Fibroblast of pulmonary artery (primary cell): ENCODE measurements around the gene COQ9.

Experiments
- DNase-seq: peaks from one replicate; pipeline ENCODE4 v3.0.0-alpha.2; 2010; ENCODE audit warnings: low read depth
- H3K4me3 ChIP-seq: replicated peaks from 2 replicates; pipeline ENCODE4 v1.5.1; 2011; ENCODE audit warnings: low read depth, mild to moderate bottlenecking, control low read depth, low read length, moderate library complexity
- TF ChIP-seq, protein P1 (sequence below): IDR thresholded peaks from 2 replicates; pipeline ENCODE4 v1.5.1; 2011; ENCODE audit warnings: mild to moderate bottlenecking, control low read depth, low read length, inconsistent platforms; ENCODE audit errors: missing control alignments

Gene COQ9

DNA sequence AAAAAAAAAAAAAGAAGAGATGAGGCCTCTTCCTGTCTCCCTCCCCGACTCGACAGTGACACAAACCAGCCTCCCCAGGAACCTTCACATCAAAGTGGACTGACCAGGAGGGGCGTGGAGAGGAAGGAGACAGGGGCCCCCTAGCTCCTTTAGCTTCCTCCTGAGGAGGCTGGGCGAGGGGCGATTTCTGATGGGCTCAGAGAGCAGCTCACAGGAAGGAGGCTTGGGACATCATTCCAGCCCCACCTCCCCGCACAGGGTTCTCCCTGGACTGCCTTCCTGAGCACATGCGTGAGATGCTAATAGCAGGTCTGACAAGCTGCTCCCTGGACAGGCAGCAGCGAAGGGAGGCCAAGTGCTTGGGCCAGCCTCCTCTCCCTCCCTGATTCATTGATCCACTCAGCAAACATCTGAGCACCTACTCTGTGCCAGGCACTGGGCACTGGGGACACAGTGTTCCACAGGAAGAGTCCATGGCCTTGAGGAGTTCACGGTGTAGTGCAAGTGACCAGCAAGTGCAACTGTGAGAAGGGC lies 53.4 kb downstream of the COQ9 start:
- TF ChIP-seq, protein P1, sequence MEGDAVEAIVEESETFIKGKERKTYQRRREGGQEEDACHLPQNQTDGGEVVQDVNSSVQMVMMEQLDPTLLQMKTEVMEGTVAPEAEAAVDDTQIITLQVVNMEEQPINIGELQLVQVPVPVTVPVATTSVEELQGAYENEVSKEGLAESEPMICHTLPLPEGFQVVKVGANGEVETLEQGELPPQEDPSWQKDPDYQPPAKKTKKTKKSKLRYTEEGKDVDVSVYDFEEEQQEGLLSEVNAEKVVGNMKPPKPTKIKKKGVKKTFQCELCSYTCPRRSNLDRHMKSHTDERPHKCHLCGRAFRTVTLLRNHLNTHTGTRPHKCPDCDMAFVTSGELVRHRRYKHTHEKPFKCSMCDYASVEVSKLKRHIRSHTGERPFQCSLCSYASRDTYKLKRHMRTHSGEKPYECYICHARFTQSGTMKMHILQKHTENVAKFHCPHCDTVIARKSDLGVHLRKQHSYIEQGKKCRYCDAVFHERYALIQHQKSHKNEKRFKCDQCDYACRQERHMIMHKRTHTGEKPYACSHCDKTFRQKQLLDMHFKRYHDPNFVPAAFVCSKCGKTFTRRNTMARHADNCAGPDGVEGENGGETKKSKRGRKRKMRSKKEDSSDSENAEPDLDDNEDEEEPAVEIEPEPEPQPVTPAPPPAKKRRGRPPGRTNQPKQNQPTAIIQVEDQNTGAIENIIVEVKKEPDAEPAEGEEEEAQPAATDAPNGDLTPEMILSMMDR, result no peak
- H3K4me3 ChIP-seq, result no peak overlapping the region
- DNase-seq, result peak; percentile 21

DNA sequence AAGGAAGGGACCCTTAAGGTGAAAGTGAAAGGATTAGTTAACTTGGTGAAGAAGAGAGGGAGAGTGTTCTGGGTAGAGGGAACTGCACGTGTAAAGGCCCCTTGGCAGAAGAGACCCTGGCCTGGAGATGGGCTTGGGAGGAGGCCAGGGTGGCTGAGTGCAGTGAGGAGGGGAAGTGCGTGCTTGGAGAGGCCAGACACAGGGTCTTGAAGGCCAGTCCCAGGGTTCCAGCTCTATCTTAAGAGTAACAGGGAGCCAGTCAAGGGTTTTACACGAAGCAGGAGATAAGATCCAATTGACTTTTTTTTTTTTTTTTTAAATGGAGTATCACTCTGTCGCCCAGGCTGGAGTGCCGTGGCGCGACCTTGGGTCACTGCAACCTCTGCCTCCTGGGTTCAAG lies 54.2 kb downstream of the COQ9 start:
- DNase-seq, result no peak
- TF ChIP-seq, protein P1, result no peak
- H3K4me3 ChIP-seq, result no peak overlapping the region

DNA sequence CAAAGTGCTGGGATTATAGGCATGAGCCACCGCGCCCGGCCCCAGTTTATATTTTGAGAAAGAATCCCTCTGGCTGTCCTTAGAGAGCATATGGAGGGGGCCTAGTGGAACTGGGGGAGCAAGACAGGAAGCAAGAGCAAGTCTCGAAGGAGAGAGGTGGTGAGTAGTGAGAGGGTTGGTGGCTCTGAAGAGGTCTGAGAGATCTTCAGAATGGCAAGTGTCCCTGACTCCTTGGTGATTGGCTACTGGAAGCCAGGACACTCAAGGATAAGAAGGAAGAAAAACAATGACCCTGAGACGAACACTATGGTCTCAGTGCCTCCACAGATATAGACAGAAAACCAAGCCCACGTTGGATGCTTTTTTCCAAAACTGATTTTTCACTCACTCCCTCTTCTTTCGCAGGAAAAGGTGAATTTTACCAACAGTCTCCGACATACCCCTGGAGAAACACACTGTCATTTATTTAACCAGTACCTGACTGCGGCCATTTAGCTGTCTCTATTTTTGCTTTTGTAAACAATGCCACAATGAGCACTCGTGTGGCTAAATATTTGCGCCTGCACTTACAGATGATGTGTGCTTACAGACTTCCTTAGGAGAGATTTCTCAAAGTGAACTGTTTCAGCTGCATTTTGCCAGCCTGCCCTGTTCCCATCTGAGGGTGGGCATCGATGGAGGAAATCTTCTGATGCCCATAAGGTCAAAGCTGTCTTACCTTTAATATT lies 54.9 kb downstream of the COQ9 start:
- TF ChIP-seq, protein P1, result no peak
- no peak overlapping the region for H3K4me3 ChIP-seq
- DNase-seq, result no peak

DNA sequence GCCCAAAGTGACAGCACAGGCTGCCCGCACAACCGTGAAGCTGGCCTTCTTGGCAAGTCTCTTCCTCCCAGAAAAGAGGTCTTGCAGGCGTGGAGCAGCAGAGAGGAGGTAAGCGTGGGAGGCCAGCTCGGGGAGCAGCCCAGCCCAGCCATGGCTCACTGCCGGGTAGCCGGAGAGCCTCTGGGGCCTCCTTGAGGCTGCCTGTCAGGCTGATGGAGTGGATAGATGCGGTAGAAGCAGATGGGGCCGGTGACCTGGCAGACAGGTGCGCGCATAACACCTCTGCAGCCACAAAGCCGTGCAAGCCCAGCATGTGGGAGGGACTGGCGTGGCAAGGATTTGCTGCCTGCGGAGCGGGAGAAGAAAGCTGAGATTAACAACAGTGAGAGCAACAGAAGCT lies 56.1 kb downstream of the COQ9 start:
- TF ChIP-seq, protein P1, result no peak
- no peak overlapping the region for H3K4me3 ChIP-seq
- DNase-seq, result peak; percentile 23

DNA sequence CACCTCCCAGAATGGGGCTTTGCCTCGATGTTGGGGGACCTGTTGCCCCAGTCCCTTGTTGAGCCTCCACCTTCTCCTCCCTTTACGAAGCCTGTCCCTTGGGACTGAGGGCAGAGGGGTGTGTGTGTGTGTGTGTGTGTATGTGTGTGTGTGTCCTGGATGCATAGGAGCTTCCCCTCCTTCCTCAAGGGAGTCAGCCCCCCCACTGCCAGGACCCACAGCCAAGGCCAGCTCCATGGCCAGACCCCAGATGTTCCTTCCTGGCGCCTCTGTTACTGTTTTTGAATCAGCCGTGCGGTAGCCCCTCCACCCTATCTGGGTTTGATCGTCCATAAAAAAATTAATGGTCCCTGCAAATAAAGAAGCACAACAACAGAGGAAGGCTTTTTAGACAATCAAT lies 56.7 kb downstream of the COQ9 start:
- DNase-seq, result no peak
- H3K4me3 ChIP-seq, result no peak overlapping the region
- TF ChIP-seq, protein P1, result no peak

DNA sequence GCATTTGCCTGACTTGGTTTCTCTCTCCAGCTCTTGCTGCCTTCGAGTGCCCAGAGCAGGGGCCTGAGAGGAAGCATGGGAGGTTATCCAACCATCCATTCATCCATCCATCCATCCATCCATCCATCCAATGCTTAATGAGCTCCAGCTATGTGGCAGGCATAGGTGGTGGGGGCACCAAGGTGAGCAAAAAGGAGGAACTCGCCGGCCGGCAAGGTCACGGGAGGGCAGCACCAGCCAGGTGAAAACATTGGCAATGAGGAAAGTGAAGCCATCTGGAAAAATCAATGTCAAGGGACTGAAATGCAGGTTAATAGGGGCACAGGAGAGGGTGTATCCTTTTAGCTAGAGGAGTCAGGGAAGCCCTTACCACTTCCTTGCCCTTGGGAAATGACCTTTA lies 57.2 kb downstream of the COQ9 start:
- no peak overlapping the region for H3K4me3 ChIP-seq
- DNase-seq, result no peak
- TF ChIP-seq, protein P1, result no peak

DNA sequence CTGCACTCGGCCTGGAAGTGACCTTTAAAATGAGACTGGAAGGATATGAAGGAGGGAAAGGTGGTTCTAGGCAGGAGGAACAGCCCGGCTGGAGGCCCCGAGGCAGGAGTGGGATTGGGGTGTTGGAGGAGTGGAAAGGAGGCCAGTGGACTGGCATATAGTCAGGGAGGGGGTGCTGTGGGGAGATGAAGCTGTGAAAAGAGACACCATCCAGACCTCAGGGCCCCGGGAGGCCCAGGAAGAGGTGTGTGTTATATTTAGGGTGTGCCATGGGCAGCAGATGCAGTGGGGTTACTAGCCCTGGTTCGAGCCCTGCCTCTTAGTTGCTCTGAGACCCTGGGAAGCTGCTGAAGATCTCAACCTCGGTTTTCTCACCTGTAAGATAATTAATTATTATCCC lies 57.9 kb downstream of the COQ9 start:
- no peak for DNase-seq
- TF ChIP-seq, protein P1, result no peak
- H3K4me3 ChIP-seq, result no peak overlapping the region
